ENCODE data around the gene TMEM91.

The TMEM91 gene

DNA sequence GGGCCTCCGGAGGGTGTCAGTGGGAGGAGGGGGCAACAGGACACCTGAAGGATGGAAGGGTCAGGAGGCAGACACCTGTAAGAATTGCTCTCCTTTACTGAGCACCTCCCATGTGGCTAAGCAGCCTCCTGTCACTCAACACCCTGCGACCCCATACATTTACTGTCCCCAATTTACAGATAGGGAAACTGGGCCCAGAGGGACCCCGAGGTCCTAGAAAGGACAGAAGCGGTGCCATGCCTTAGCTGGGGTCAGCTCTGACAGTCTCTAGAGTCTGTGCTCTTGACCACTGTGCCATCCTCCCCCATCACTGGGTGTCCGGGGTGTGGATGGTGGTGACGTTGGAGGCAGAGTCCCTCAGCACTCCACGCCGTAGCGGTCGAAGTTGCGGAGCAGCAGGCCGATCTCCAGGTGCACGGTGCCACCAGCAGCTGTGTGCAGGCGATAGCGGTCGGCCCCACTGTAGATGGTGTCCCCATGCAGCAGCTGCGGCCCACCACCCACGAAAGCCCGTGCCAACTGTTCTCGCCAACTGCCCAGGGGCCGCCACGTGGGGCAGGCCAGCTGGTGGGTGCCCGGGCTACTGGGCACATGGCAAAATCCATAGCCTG lies 21.9 kb upstream of the TMEM91 start:
- H3K27ac ChIP-seq = no peak overlapping the region
- H3K4me2 ChIP-seq = peak overlapping the region; percentile 85
- TF ChIP-seq, protein P1, sequence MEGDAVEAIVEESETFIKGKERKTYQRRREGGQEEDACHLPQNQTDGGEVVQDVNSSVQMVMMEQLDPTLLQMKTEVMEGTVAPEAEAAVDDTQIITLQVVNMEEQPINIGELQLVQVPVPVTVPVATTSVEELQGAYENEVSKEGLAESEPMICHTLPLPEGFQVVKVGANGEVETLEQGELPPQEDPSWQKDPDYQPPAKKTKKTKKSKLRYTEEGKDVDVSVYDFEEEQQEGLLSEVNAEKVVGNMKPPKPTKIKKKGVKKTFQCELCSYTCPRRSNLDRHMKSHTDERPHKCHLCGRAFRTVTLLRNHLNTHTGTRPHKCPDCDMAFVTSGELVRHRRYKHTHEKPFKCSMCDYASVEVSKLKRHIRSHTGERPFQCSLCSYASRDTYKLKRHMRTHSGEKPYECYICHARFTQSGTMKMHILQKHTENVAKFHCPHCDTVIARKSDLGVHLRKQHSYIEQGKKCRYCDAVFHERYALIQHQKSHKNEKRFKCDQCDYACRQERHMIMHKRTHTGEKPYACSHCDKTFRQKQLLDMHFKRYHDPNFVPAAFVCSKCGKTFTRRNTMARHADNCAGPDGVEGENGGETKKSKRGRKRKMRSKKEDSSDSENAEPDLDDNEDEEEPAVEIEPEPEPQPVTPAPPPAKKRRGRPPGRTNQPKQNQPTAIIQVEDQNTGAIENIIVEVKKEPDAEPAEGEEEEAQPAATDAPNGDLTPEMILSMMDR (conservative IDR thresholded peaks at IDR 0.05; ENCODE audit: low read depth, low read length) = peak; percentile 40; the same call in 1 of the 2 replicates
- H2AFZ ChIP-seq (ENCODE audit: low read depth) = peak overlapping the region; percentile 13; the same call in 1 of the 2 replicates
- H3K36me3 ChIP-seq (ENCODE audit: insufficient read depth) = no peaks in the 10 kb centered on the region; the same call in 1 of the 2 replicates
- H3K4me1 ChIP-seq (ENCODE audit: low read depth, poor library complexity, severe bottlenecking) = peaks cover 24% of the 10 kb centered on the region
- peaks cover 38% of the 10 kb centered on the region for H3K79me2 ChIP-seq (ENCODE audit: insufficient read depth, low read depth)
- H3K4me3 ChIP-seq (IDR thresholded peaks at IDR 0.05; ENCODE audit: insufficient read depth, low read depth, low read length) = no peak overlapping the region
- no peak overlapping the region; the same call in 1 of the 2 replicates for H3K9ac ChIP-seq
- no peaks in the 10 kb centered on the region for H4K20me1 ChIP-seq (ENCODE audit: insufficient read depth)
- H3K27me3 ChIP-seq (ENCODE audit: insufficient read depth, low read depth) = no peaks in the 10 kb centered on the region

DNA sequence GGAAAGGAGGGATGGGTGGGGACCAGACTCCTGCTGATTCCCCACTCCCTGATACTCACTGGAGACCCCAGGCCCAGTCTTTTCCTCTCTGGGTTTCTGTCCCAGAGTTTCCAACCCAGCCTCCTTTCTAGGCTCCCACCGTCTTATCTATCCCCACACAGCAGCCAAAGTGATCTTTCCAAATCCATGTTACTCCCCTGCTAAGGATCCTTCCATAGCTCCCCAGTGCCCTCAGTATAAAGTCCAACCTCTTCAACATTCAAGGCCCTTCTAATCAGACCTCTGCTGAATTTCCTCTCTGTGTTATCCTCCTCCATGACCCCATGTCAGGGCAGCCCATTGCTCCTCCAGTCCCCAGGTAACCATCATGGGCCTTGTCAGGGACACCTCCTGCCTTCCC lies 21.3 kb upstream of the TMEM91 start:
- H3K36me3 ChIP-seq (ENCODE audit: insufficient read depth) = no peaks in the 10 kb centered on the region
- H2AFZ ChIP-seq (ENCODE audit: low read depth) = no peak overlapping the region
- no peaks in the 10 kb centered on the region for H3K27me3 ChIP-seq (ENCODE audit: insufficient read depth, low read depth)
- no peak overlapping the region for H3K4me3 ChIP-seq (IDR thresholded peaks at IDR 0.05; ENCODE audit: insufficient read depth, low read depth, low read length)
- H4K20me1 ChIP-seq (ENCODE audit: insufficient read depth) = no peaks in the 10 kb centered on the region
- H3K9ac ChIP-seq = no peak overlapping the region
- peaks cover 18% of the 10 kb centered on the region for H3K4me1 ChIP-seq (ENCODE audit: low read depth, poor library complexity, severe bottlenecking)
- no peak overlapping the region for H3K27ac ChIP-seq
- TF ChIP-seq, protein P1 (conservative IDR thresholded peaks at IDR 0.05; ENCODE audit: low read depth, low read length) = no peak
- H3K79me2 ChIP-seq (ENCODE audit: insufficient read depth, low read depth) = peaks cover 32% of the 10 kb centered on the region
- no peak overlapping the region for H3K4me2 ChIP-seq

DNA sequence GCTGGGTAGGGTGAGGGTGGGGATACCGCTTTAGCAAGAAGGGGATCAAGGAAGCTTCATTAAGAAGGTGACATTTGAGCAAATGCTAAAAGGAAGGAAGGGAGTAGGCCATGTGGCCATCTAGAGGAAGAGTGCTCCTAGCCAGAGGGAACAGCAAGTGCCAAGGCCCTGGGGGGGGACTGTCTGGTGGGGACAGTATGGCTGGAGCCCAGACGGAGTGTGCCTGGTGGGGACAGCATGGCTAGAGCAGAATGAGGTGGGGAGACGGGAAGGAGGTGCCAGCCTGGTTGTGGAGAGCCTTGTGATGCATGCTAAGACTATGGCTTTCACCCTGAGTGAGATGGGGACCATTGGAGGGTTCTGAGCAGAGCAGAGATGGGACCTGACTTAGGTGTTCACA lies 20.5 kb upstream of the TMEM91 start:
- Histone ChIP-seq H3K27me3 (ENCODE audit: insufficient read depth, low read depth) (no peaks in the 10 kb centered on the region), H3K79me2 (ENCODE audit: insufficient read depth, low read depth) (peaks cover 24% of the 10 kb centered on the region), H2AFZ (ENCODE audit: low read depth) (no peak overlapping the region), H3K36me3 (ENCODE audit: insufficient read depth) (no peaks in the 10 kb centered on the region), H3K9ac (no peak overlapping the region), H3K27ac (no peak overlapping the region), H3K4me1 (ENCODE audit: low read depth, poor library complexity, severe bottlenecking) (peaks cover 10% of the 10 kb centered on the region), H3K4me3 (IDR thresholded peaks at IDR 0.05; ENCODE audit: insufficient read depth, low read depth, low read length) (no peak overlapping the region), H3K4me2 (no peak overlapping the region), H4K20me1 (ENCODE audit: insufficient read depth) (no peaks in the 10 kb centered on the region)
- TF ChIP-seq, protein P1 (conservative IDR thresholded peaks at IDR 0.05; ENCODE audit: low read depth, low read length) = no peak

DNA sequence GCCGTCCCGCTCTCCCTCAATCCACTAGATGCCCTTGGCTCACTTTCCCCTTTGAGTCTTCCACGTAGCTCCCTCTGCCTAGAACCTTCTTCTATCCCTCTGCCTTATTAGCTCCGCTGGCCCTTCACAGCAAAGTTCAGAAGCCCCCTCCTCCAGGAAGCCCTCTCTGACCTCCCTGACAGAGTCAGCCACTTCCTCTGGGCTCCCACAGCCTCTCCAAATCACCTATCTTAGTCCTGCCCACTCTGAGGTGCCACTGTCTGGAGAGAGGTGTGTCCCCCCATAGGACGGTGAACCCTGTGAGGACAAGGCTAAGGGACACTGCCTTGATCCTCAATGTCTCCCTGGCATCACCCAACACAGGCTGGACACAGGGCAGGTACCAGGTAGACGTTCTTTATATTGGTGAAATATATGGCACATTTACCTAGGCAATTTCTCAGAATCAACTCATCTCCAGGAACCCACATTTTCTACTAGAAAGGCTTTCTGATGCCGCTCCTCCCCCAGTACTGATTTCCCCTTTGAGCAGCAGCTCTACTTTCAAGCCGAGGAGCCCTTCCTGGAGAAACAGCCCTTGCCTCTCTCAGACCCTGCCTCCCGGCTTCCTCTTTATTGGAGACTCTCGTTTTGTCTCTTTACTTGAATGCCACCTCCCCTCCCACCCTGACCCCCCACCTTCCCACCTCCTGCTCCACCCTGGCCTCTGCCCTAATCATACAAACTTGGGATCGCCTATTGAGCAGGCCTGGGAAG lies 19.2 kb upstream of the TMEM91 start:
- Histone ChIP-seq H4K20me1 (ENCODE audit: insufficient read depth) (no peaks in the 10 kb centered on the region), H3K27me3 (ENCODE audit: insufficient read depth, low read depth) (no peaks in the 10 kb centered on the region), H2AFZ (ENCODE audit: low read depth) (no peak overlapping the region), H3K4me1 (ENCODE audit: low read depth, poor library complexity, severe bottlenecking) (peaks cover 6% of the 10 kb centered on the region), H3K9ac (no peak overlapping the region), H3K27ac (no peak overlapping the region), H3K4me3 (IDR thresholded peaks at IDR 0.05; ENCODE audit: insufficient read depth, low read depth, low read length) (no peak overlapping the region), H3K36me3 (ENCODE audit: insufficient read depth) (no peaks in the 10 kb centered on the region), H3K79me2 (ENCODE audit: insufficient read depth, low read depth) (peaks cover 11% of the 10 kb centered on the region; the same call in 1 of the 2 replicates), H3K4me2 (no peak overlapping the region)
- TF ChIP-seq, protein P1 (conservative IDR thresholded peaks at IDR 0.05; ENCODE audit: low read depth, low read length) = no peak

Data from KMS-11 (cell line).